HFFc6 (cell line): ENCODE results near the gene CDK13. TPM values are rescaled to one million over a fixed set of nuclear protein-coding genes. Genes with fewer than 3 reads are reported as not detected.

Experiments used
- DNase-seq: peaks from one replicate; pipeline ENCODE4 v3.0.0-alpha.2; 2018
- H3K27ac Mint-ChIP-seq: 2 replicates; pipeline ENCODE4 v1.8.0; 2020; ENCODE audit warnings: mild to moderate bottlenecking, mixed read lengths
- H3K27me3 Mint-ChIP-seq: 2 replicates; pipeline ENCODE4 v1.8.0; 2021; ENCODE audit warnings: mild to moderate bottlenecking, moderate library complexity, mixed read lengths; ENCODE audit not compliant: insufficient read depth
- H3K36me3 Mint-ChIP-seq: 2 replicates; pipeline ENCODE4 v1.8.0; 2021; ENCODE audit warnings: low read depth, mixed read lengths
- H3K4me1 Mint-ChIP-seq: 2 replicates; pipeline ENCODE4 v1.8.0; 2020; ENCODE audit warnings: low read depth, mixed read lengths
- H3K4me3 Mint-ChIP-seq: 2 replicates; pipeline ENCODE4 v1.8.0; 2020; ENCODE audit warnings: mild to moderate bottlenecking, moderate library complexity, mixed read lengths
- H3K9me3 Mint-ChIP-seq: 2 replicates; pipeline ENCODE4 v1.8.0; 2020; ENCODE audit warnings: mild to moderate bottlenecking, mixed read lengths
- CTCF ChIP-seq: fragments of 200-600 bp; sonication (generic); IDR thresholded peaks from 2 replicates; pipeline ENCODE4 v1.5.0; 2021; ENCODE audit warnings: antibody characterized with exemption, mild to moderate bottlenecking
- total RNA-seq, 6 experiments: library from RNA; stranded (reverse); fragmentation: NEBNext Ultra II Directional; extraction: Animal tissue kit (Norgen Biotek cat#: 25700); gene quantifications; 2 replicates in 1 of 6; 3 replicates in 5 of 6; pipeline ENCODE4 v1.2.3, GENCODE V29; 2021

Gene CDK13
- total RNA-seq, 6 experiments from 2014 or later: 28.8 to 31.7 (median 30.2) TPM

GRCh38 chr7:39987641-39988347 is 37.7 kb downstream of the CDK13 start:
- Mint-ChIP-seq H3K9me3 (no peaks in the 10 kb centered on the region), H3K4me3 (no peak overlapping the region), H3K36me3 (peaks cover 15% of the 10 kb centered on the region), H3K27ac (no peak overlapping the region), H3K4me1 (peaks cover 23% of the 10 kb centered on the region), H3K27me3 (no peaks in the 10 kb centered on the region)
- DNase-seq: no peak
- TF ChIP-seq CTCF: no peak

- H3K9me3 Mint-ChIP-seq: no peaks in the 10 kb centered on the region
- no peak overlapping the region for H3K4me3 Mint-ChIP-seq
- TF ChIP-seq CTCF: no peak
- H3K27ac Mint-ChIP-seq: no peak overlapping the region
- H3K36me3 Mint-ChIP-seq: peaks cover 10% of the 10 kb centered on the region
- H3K4me1 Mint-ChIP-seq: peaks cover 8% of the 10 kb centered on the region
- DNase-seq: no peak
- no peaks in the 10 kb centered on the region for H3K27me3 Mint-ChIP-seq
Measured at GRCh38 chr7:40000734-40001315, 50.8 kb downstream of the CDK13 start.

GRCh38 chr7:40001649-40002048 is 51.6 kb downstream of the CDK13 start:
- Mint-ChIP-seq H3K36me3 (peaks cover 10% of the 10 kb centered on the region), H3K4me3 (no peak overlapping the region), H3K27ac (no peak overlapping the region), H3K9me3 (no peaks in the 10 kb centered on the region), H3K4me1 (peaks cover 12% of the 10 kb centered on the region), H3K27me3 (no peaks in the 10 kb centered on the region)
- DNase-seq: no peak
- no peak for TF ChIP-seq CTCF

- H3K4me1 Mint-ChIP-seq: peaks cover 24% of the 10 kb centered on the region
- no peak for DNase-seq
- no peaks in the 10 kb centered on the region for H3K9me3 Mint-ChIP-seq
- no peak overlapping the region for H3K27ac Mint-ChIP-seq
- TF ChIP-seq CTCF: no peak
- peaks cover 10% of the 10 kb centered on the region for H3K36me3 Mint-ChIP-seq
- H3K4me3 Mint-ChIP-seq: no peak overlapping the region
- no peaks in the 10 kb centered on the region for H3K27me3 Mint-ChIP-seq
Measured at GRCh38 chr7:40003597-40003996, 53.5 kb downstream of the CDK13 start.

GRCh38 chr7:40008223-40008815 is 58.3 kb downstream of the CDK13 start:
- H3K4me1 Mint-ChIP-seq: peaks cover 18% of the 10 kb centered on the region
- no peak for TF ChIP-seq CTCF
- H3K4me3 Mint-ChIP-seq: no peak overlapping the region

More at GRCh38 chr7:40008223-40008815, 58.3 kb downstream of the CDK13 start:
- Mint-ChIP-seq H3K36me3 (peaks cover 12% of the 10 kb centered on the region), H3K27me3 (no peaks in the 10 kb centered on the region), H3K9me3 (no peaks in the 10 kb centered on the region), H3K27ac (peak overlapping the region; percentile 30)
- peak; percentile 34 for DNase-seq
